NCI-H1048 (cell line): Measurements from ENCODE around the gene SLC20A1.
"Not testable (repeated sequence)": the region's sequence is repeated elsewhere in the genome, so short reads cannot be mapped to it uniquely, and the experiment has no call there.

ENCODE experiments used
- DNase-seq: peaks from one replicate; lab custom pipeline; 2025; lab: John Stamatoyannopoulos, UW

SLC20A1 gene

GRCh38 chr2:112683550-112684414, 38.0 kb downstream of the SLC20A1 start:
- DNase-seq = no peak

GRCh38 chr2:112684415-112684775, 38.7 kb downstream of the SLC20A1 start:
- DNase-seq = no peak

- no peak for DNase-seq
These were observed 39.6 kb downstream of the SLC20A1 start for GRCh38 chr2:112685271-112685884.

DNA sequence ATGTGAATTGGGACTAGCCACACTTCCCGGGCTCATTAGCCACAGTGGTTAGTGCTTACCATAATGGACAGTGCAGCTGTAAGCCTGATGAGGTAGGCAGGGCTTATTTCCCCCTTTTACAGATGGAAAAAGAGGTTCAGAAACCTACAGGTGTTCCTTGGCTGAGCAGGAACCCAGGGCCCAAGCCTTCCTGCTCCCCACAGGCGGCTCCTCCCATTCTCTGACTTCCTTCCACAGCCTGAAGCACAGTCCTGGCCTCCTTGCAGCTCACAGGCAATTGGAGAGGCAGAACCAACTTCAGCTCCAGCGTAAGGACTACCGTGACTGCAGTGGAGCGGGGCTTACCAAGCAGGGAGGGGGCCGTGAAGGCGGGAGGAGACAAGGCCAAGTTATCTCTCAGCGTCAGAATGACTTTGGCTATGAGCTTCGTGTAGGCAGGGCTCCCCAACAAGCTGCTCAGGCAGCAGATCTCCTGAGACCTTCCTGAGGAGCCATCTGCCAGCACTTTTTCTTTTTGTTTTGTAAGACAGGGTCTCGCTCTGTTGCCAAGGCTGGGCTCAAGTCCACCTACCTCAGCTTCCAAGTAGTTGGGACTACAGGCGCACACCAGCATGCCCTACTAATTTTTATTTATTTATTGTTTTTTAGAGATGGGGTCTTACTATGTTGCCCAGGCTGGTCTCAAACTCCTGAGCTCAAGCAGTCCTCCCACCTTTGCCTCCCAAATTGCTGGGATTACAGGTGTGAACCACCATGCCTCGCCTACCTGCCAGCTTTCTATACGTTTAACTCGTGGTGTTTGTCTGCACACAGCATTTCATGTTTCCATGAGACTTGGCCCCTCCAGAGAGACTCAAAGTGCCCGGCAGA, 40.8 kb downstream of the SLC20A1 start:
- DNase-seq = no peak

- DNase-seq = no peak
These were observed 41.8 kb downstream of the SLC20A1 start for GRCh38 chr2:112687522-112687921.

GRCh38 chr2:112688086-112688880, 42.5 kb downstream of the SLC20A1 start:
- no peak for DNase-seq

DNA sequence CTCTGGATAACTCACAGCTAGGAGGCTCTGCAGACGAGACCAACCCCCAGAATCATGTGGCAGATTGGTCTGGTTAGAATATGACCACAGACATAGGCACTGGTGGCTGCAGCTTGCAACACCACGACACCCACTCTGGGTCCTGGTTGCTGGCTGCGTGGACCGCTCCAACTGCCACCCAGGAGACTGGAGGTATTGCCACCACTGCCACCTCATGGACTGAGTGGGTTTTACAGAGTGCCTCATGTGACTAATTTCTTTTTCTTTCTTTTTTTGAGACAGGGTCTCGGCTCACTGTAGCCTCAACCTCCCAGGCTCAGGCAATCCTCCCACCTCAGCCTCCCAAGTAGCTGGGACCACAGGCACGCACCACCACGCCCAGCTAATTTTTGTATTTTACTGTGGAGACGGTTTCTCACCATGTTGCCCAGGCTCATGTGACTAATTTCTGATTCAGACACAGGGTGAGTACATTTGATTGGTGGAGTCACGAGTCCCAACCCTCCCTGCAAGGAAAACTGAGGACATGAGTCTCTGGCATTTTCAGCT, 45.2 kb downstream of the SLC20A1 start:
- DNase-seq = no peak

GRCh38 chr2:112691881-112692281, 46.1 kb downstream of the SLC20A1 start:
- DNase-seq = no peak

DNA sequence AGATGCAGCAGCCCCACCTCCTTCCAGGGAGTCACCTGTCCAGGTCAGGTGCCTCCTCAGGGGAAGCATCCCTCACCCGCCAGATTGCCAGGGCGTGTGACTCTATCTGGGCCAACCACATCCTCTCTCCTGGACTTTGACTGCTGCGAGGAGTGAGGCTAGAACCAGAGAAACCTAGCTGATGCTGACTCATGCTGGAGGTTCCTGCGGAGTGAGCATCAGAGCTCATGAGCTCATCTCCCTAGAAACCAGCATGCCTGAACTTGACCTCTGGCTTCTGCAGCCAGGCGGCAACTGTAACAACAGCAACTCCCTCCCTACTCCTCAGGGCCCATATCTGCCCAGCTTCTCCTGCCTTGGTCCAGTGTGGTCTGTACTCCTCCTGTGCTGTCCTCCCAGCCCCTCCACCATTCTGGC, 46.8 kb downstream of the SLC20A1 start:
- DNase-seq = no peak

DNA sequence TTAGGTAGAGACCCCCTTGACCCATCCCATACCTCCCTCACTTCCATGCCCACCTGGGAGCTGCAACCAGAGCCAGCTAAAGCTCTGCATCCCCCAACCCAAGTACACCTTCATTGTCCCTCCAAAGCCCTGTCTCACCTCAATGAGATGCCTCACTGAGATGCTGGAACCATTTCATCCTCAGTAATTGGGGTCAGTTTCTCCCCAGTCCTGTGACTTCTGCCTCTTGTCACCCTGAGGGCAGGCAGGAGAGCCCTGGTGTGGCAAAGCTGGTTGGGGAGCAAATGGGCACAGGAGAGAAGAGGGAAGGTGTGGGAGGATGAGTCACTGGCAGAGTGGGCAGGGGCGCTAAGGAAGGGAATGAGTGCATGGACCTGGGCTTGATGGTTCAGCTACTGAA, 47.2 kb downstream of the SLC20A1 start:
- no peak for DNase-seq

DNA sequence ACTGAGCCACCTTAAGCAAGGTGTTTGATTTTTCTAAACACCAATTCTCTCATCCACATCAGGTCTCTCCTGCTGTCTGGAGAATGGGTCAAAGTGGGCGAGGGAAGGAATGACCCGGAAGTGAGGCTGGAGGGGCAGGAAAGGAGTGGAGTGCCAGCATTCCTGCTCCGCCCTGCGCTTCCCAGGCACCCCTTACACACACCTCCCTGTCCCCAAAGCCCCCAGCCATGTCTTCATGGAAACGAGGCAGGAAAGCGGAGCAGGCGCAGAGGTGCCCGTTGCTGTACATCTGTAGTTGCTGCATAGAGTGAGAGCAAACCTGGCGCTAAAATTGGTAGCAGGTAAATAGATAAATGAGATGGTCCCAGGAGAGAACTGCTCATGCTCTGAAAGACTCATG, 47.9 kb downstream of the SLC20A1 start:
- DNase-seq = no peak

GRCh38 chr2:112694182-112694581, 48.4 kb downstream of the SLC20A1 start:
- DNase-seq = no peak

GRCh38 chr2:112698834-112699515, 53.2 kb downstream of the SLC20A1 start:
- no peak for DNase-seq

DNA sequence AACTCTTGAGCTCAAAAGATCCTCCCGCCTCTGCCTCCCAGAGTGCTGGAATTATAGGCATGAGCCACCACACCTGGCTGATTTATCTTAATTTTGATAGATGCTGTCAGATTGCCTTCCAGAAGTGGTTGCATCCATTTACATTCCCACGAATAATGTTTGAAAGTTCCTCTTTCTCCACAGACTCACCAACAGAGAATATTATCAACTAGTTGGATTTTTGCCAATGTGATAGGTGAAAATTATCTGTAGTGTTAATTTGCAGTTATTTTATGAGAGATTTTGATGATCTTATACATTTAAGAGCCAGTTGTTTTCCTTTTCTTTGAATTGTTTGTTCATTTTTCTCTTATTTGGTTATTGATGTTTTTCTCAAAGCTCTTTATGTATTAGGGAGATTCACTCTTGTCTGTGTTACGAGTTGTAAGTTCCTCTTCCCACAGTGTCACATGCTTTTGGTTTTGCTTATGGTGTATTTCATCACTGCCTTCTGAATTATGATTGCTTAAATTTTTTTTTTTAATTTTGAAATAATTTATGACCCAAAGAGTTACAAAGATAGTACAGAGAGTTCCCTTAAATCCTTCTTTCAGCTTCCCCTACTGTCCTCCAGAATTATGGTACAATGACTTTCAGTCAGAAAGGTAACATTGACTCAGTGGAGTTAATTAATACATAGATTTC, 54.4 kb downstream of the SLC20A1 start:
- DNase-seq = no peak

DNA sequence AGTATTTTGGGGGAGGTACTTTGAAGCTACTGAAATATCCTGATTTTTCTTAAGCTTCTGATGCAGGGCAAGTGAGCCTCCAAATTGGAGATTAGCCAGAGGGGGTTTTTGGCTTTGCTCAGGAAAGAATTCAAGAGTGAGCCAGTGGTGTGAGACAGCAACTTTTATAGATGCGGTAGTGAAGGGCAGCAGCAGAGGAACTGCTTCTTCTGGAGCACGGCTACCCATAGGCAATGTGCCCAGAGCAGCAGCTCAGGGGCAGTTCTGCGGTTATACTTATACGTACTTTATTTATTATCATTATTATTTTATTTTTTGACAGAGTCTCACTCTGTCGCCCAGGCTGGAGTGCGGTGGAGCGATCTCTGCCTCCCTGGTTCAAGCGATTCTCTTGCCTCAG, 55.3 kb downstream of the SLC20A1 start:
- no peak for DNase-seq

- DNase-seq = no peak
These were observed 57.9 kb downstream of the SLC20A1 start for GRCh38 chr2:112703684-112704083.

DNA sequence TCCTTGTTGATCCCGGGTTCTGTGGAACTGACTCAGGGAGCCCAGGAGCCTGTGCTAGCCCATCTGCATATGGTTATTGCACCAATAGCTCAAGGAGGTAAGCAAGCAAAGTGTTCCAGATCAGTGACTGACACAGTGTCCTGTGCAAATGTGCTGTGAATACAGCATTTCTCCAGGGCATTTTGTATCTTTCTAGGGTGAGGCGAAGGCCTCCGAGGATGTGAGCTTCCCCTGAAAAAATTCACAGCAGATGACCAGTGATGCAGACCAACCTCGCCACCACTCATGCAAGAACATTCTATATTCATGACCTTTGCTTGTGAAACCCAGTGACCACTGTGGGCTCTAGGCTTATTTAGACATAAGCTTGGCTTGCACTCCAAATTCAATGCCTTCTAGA, 59.8 kb downstream of the SLC20A1 start:
- DNase-seq = no peak

GRCh38 chr2:112706170-112706664, 60.5 kb downstream of the SLC20A1 start:
- DNase-seq = no peak

DNA sequence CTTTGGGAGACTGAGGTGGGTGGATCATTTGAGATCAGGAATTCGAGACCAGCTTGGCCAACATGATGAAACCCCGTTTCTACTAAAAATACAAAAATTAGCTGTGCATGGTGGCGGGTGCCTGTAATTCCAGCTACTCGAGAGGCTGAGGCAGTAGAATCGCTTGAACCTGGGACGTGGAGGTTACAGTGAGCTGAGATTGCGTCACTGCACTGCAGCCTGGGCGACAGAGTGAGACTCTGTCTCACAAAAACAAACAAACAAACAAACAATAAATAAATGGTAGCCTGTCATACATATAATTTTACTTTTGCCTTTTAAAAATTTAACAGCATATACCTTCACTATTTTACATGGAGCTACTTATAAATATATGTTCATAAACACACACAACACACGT, 61.2 kb downstream of the SLC20A1 start:
- DNase-seq = not testable (repeated sequence)

DNA sequence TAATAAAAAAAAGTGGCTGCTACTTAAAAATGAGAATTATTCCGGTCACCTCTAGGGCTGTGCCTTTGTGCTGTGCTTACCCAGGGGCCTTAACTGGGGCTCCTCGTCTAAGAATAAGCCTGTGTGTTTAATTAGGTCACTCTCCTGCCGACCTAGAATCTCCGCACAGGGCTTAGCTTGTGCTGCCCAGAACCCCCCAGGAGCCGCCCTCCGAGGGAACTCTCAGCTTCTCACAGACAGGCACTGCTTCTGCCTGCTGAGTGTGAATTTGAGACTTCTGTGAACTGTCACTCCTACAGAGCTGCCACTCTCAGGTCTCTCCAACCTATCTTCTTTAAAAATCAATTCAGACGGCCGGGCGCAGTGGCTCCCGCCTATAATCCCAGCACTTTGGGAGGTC, 63.2 kb downstream of the SLC20A1 start:
- no peak for DNase-seq
